HG03342 (cell line): ENCODE measurements around the gene SEC31A.

Experiments used
- ATAC-seq: cut with Tn5 transposase; IDR thresholded peaks from one replicate; pipeline ENCODE4 v1.9.1; 2021; ENCODE audit warnings: mild to moderate bottlenecking, moderate library complexity; ENCODE audit not compliant: unreplicated experiment

Gene SEC31A

DNA sequence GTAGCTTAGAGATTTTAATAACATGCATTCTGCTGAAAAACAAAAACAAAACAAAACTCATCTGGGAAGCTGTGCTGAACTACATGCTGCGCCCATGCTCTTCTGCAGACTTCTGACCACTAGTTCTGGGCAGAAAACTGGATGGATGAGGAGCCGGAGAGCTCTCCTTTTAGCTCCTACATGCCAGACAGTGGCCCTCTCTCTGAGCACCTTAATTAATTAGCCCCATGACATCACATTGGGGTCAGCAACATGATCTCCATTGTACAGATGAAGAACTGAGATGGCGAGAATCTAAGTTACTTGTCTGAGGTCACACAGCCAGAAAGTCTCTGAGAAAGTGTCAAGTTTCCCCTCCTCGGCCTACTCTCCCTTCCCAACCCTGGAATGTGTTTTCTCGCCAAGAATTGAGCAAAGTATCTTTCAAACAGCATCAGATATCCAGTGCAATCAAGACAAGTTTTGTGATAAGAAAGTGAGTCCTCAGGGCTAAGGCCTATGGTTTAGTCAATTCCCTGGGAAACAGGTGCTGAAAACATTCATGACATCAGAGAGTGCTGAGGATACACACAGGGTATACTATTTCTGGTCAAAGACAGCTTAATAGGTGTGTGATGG is 113.9 kb downstream of the SEC31A start:
- ATAC-seq: no peak

DNA sequence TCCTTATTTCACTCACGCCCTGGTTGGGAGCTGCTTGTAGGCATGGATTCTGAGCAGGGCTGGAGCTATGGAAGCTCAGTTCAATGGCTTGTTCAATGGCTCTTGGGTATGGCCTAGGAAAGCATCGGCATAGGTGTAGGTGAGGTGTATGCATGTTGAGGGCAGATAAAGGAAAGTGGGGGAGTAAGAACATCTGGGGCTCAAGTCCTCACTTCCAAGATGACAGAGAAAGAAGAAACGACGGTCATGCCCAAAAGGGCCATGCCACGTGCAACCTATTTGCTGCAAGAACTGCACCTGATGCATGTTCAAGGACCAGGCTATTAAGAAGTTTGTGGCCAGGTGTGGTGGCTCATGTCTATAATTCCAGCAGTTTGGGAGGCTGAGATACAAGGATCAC is 115.7 kb downstream of the SEC31A start:
- ATAC-seq: no peak

DNA sequence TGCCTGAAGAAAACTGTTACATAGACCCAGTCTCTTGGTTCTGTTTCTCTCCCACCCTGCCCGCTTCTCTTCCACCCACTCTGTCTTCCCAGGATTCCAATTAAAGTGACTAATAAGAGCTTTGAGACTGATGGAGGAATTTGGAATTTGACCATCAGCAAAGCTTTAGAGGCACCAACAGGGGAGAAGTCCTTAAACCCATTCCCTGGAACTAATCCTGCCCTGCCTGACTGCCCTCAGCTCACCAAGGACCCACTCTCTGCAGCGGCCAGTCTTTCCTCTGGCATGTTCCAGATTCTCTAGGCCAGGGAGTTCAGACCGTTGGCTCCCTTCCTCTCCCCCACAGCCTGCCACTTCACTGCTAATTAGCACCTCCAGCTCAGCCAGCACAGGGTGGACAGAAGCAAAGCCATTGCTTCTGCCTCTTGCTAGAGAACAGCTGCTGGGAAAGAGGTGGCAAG is 116.2 kb downstream of the SEC31A start:
- no peak for ATAC-seq

DNA sequence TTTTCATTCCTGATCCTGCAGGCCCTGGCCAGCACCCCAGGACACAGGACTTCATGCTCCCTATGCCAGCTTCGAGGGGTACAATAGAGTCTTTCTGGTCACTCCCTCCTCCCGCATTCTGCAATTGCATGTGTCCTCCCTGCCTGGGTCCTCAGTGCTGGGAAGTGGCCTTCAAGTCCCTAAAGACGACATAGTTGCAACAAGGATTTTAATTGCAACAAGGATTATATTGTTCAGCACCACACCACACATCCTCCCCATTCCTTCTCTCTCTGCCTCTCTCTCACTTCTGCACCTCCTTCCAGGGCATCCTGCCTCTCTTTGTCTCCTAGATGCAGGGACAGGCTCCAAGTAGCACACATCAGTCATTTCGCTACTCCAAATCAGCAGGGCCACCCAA is 117.9 kb downstream of the SEC31A start:
- no peak for ATAC-seq

DNA sequence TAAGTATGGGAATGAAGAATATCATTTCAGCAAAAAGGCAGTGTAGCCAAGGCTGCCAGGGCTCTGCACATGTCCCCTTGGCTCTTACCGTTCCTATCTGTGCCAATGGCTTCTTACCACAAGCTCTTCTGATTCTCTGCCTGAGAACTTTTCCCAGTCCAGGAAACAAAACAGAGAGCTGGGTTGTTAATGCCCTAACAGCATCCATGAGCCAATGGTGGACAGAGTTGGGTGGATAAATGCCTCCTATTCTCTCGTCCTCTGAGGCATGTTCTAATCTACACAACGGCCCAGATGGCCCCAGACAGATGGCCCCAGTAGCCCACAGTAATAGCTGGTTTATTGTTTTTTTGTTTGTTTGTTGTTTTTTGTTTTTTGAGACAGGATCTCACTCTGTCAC is 120.3 kb downstream of the SEC31A start:
- ATAC-seq: no peak
